CD4-positive, alpha-beta T cell treated with Interleukin-6 at 100 ng/mL for 8 hours (primary cell): Measurements from ENCODE around the gene EXOC3L1.

ENCODE experiments used
- DNase-seq: peaks from one replicate; pipeline ENCODE4 v3.0.0-alpha.2; 2020; ENCODE audit warnings: mixed read lengths, low spot score

The EXOC3L1 gene

GRCh38 chr16:67199011-67199807 lies 9.3 kb upstream of the EXOC3L1 start, which contains the start of gene ELMO3:
TSS of gene ELMO3 (plus strand) at chr16:67199131. CDS start at chr16:67199327, 196 bp downstream.
- no peak for DNase-seq

GRCh38 chr16:67198238-67198734 lies 8.3 kb upstream of the EXOC3L1 start:
- no peak for DNase-seq

- no peak for DNase-seq
Observed at GRCh38 chr16:67197704-67198103, 7.8 kb upstream of the EXOC3L1 start.

- no peak for DNase-seq
Observed at GRCh38 chr16:67196881-67197280, 6.9 kb upstream of the EXOC3L1 start.

GRCh38 chr16:67195676-67196075 lies 5.7 kb upstream of the EXOC3L1 start:
- DNase-seq, result no peak

- no peak for DNase-seq
Observed at GRCh38 chr16:67194260-67194659, 4.3 kb upstream of the EXOC3L1 start.

GRCh38 chr16:67193536-67193935 lies 3.6 kb upstream of the EXOC3L1 start:
- no peak for DNase-seq

GRCh38 chr16:67192781-67193361 lies 2.9 kb upstream of the EXOC3L1 start:
- DNase-seq, result no peak

- peak; percentile 85 for DNase-seq
Observed at GRCh38 chr16:67191995-67192681, 2.2 kb upstream of the EXOC3L1 start, which contains the start of gene E2F4. TSS of gene E2F4 (plus strand) at chr16:67192155. CDS start at chr16:67192228, 73 bp downstream.

- no peak for DNase-seq
Observed at GRCh38 chr16:67191411-67191994, 1.6 kb upstream of the EXOC3L1 start.

GRCh38 chr16:67190448-67191399 lies 788 bp upstream of the EXOC3L1 start:
- no peak for DNase-seq

- DNase-seq, result no peak
Observed at GRCh38 chr16:67188798-67189197, 1.1 kb downstream of the EXOC3L1 start.

GRCh38 chr16:67188323-67188722 lies 1.6 kb downstream of the EXOC3L1 start:
- no peak for DNase-seq

- DNase-seq, result no peak
Observed at GRCh38 chr16:67187175-67187890, 2.6 kb downstream of the EXOC3L1 start.

GRCh38 chr16:67186550-67186950 lies 3.4 kb downstream of the EXOC3L1 start:
- no peak for DNase-seq

GRCh38 chr16:67185651-67186134 lies 4.2 kb downstream of the EXOC3L1 start:
- DNase-seq, result no peak

- DNase-seq, result peak; percentile 77
Observed at GRCh38 chr16:67184995-67185650, 4.8 kb downstream of the EXOC3L1 start.

GRCh38 chr16:67184453-67184994 lies 5.4 kb downstream of the EXOC3L1 start:
- no peak for DNase-seq
